Prostate gland (tissue), 2 donors: ENCODE measurements around the gene XPO6. TPM values are rescaled to one million over a fixed set of nuclear protein-coding genes. Genes with fewer than 3 reads are reported as not detected.
"Not testable (repeated sequence)": the region's sequence is repeated elsewhere in the genome, so short reads cannot be mapped to it uniquely, and the experiment has no call there.

Source experiments
- DNase-seq: peaks from one replicate; pipeline ENCODE4 v3.0.0-alpha.2; 2019; ENCODE audit warnings: low spot score
- H3K27ac ChIP-seq, 2 donors: fragments of 200-600 bp; sonication (generic); 2 replicates each; pipeline ENCODE4 v1.5.1; 2017 to 2019
- H3K27me3 ChIP-seq: fragments of 200-600 bp; sonication (generic); replicated peaks from 2 replicates; pipeline ENCODE4 v1.5.1; 2019; ENCODE audit not compliant: insufficient read depth
- H3K36me3 ChIP-seq, 2 donors: fragments of 200-600 bp; sonication (generic); 1 replicate in 1 of 2; 2 replicates in 1 of 2; pipeline versions ENCODE4 v1.5.1 to v1.8.1; 2017 to 2019
- H3K4me1 ChIP-seq: fragments of 200-600 bp; sonication (generic); replicated peaks from 2 replicates; pipeline ENCODE4 v1.5.1; 2019
- H3K4me3 ChIP-seq, 2 donors: fragments of 200-600 bp; sonication (generic); 2 replicates each; pipeline ENCODE4 v1.5.1; 2017 to 2019
- H3K9me3 ChIP-seq: fragments of 200-600 bp; sonication (generic); 2 replicates; pipeline ENCODE4 v1.5.1; 2017
- CTCF ChIP-seq, 4 experiments: fragments of 200-600 bp in 2 of 4; fragments of 450-650 bp in 2 of 4; sonication (generic) in 2 of 4; IDR thresholded peaks; 1 replicate in 3 of 4; 2 replicates in 1 of 4; pipeline ENCODE4 v1.5.1; 2016 to 2019; ENCODE audit warnings: antibody characterized with exemption in 4 of 4, mild to moderate bottlenecking in 2 of 4, moderate library complexity in 2 of 4
- POLR2A ChIP-seq: fragments of 450-650 bp; IDR thresholded peaks from one replicate; pipeline ENCODE4 v1.6.1; 2016; ENCODE audit warnings: antibody characterized with exemption, mild to moderate bottlenecking
- POLR2AphosphoS5 ChIP-seq: sonication (generic); formaldehyde crosslinking; IDR thresholded peaks from one replicate; pipeline ENCODE4 v1.6.1; 2017; ENCODE audit warnings: antibody characterized with exemption
- WGBS: methylation state at CpG from one replicate; pipeline ENCODE4 v1.1.5; 2018; 5-methylcytosine and 5-hydroxymethylcytosine counted together
- intact Hi-C: fragments of 100-400 bp; cut with DNase I; formaldehyde crosslinking; loops from one replicate; pipeline ENCODE4 v1.14.2; 2022
- total RNA-seq, 2 donors: library from RNA; depleted of rRNA; stranded (reverse); fragments of >200 nt; gene quantifications; one replicate each; pipeline ENCODE4 v1.1.0, GENCODE V29; 2016

XPO6 gene
- total RNA-seq, 2 donors from 2014 or later = 51.1 to 145 TPM

- Histone ChIP-seq H3K27me3 (no peaks in the 10 kb centered on the region), H3K27ac (no peak overlapping the region), H3K36me3 (no peaks in the 10 kb centered on the region), H3K9me3 (no peaks in the 10 kb centered on the region), H3K4me3 (no peak overlapping the region), H3K4me1 (no peaks in the 10 kb centered on the region)
- TF ChIP-seq POLR2AphosphoS5 = no peak
- no peak for TF ChIP-seq CTCF (IDR thresholded peaks at IDR 0.05)
- no peak for TF ChIP-seq POLR2A
- WGBS = 84% methylated on average over 6 of the region's 6 CpGs
- DNase-seq = no peak
- intact Hi-C loops = no loop called here
Measured at GRCh38 chr16:28241924-28242323, 30.2 kb upstream of the XPO6 start.

GRCh38 chr16:28237754-28238357 is 26.1 kb upstream of the XPO6 start:
- Histone ChIP-seq H3K9me3 (no peaks in the 10 kb centered on the region), H3K4me3 (no peak overlapping the region), H3K36me3 (no peaks in the 10 kb centered on the region), H3K27me3 (no peaks in the 10 kb centered on the region), H3K4me1 (no peaks in the 10 kb centered on the region), H3K27ac (no peak overlapping the region)
- 95% methylated on average over 3 of the region's 3 CpGs for WGBS
- intact Hi-C loops = no loop called here
- TF ChIP-seq CTCF (IDR thresholded peaks at IDR 0.05) (no peak), POLR2A (no peak), POLR2AphosphoS5 (no peak)
- DNase-seq = no peak

- 80% methylated on average over 2 of the region's 2 CpGs for WGBS
- Histone ChIP-seq H3K27me3 (no peaks in the 10 kb centered on the region), H3K36me3 (no peaks in the 10 kb centered on the region), H3K9me3 (no peaks in the 10 kb centered on the region), H3K4me1 (no peaks in the 10 kb centered on the region), H3K4me3 (no peak overlapping the region), H3K27ac (no peak overlapping the region)
- TF ChIP-seq POLR2A = no peak
- no peak for TF ChIP-seq POLR2AphosphoS5
- TF ChIP-seq CTCF (IDR thresholded peaks at IDR 0.05) = no peak
- no peak for DNase-seq
- intact Hi-C loops = no loop called here
Measured at GRCh38 chr16:28231763-28232162, 20.0 kb upstream of the XPO6 start.

- WGBS = 92% methylated on average over 3 of the region's 3 CpGs
Measured at GRCh38 chr16:28223909-28224308, 12.1 kb upstream of the XPO6 start.

GRCh38 chr16:28219777-28220176 is 8.0 kb upstream of the XPO6 start:
- H3K9me3 ChIP-seq = not testable (repeated sequence)

More at GRCh38 chr16:28223909-28224308, 12.1 kb upstream of the XPO6 start:
- DNase-seq, H3K36me3 ChIP-seq, H3K9me3 ChIP-seq, H3K4me3 ChIP-seq, H3K27ac ChIP-seq, intact Hi-C loops, H3K4me1 ChIP-seq, H3K27me3 ChIP-seq: not testable (repeated sequence)

GRCh38 chr16:28219282-28219681 is 7.5 kb upstream of the XPO6 start:
- TF ChIP-seq POLR2AphosphoS5 = no peak
- no peak for TF ChIP-seq POLR2A
- no peak for TF ChIP-seq CTCF (IDR thresholded peaks at IDR 0.05)
- Histone ChIP-seq H3K9me3 (no peaks in the 10 kb centered on the region), H3K4me3 (no peak overlapping the region), H3K27ac (no peak overlapping the region), H3K27me3 (no peaks in the 10 kb centered on the region), H3K4me1 (no peaks in the 10 kb centered on the region), H3K36me3 (no peaks in the 10 kb centered on the region)
- no peak for DNase-seq
- WGBS = 89% methylated on average over 5 of the region's 5 CpGs
- intact Hi-C loops = no loop called here

More at GRCh38 chr16:28219777-28220176, 8.0 kb upstream of the XPO6 start:
- DNase-seq, H3K36me3 ChIP-seq, H3K4me3 ChIP-seq, H3K27ac ChIP-seq, H3K4me1 ChIP-seq, H3K27me3 ChIP-seq, intact Hi-C loops: not testable (repeated sequence)
- WGBS = 89% methylated on average over 6 of the region's 6 CpGs
